Measurements from ENCODE around the gene DACH1.

DNA sequence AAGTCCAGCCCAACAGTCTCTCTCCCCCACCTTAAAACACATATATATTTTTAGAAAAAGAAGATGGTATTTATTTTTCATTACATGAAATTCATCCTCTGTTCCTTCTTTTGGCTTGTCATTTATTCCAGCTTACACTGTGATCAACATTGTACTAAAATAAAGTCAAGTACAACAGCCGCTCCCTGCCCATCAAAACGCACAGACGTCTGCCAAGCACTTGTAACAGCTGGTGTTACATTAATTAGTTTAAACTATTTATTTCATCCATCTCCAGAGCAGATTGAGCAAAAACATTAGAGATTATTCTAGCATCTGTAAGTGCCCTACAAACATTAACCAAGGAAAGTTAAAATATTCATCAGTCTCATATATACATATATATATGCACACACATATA lies 350.5 kb downstream of the DACH1 start:
- TF ChIP-seq CTCF (IDR thresholded peaks at IDR 0.05 in 2 of 3, conservative IDR thresholded peaks at IDR 0.05 in 1 of 3; ENCODE audit: borderline replicate concordance in 1 of 3, insufficient read depth in 1 of 3, low read depth in 2 of 3, low read length in 2 of 3) (no peak), ZFX (IDR thresholded peaks at IDR 0.05) (no peak), EZH2 (IDR thresholded peaks at IDR 0.05) (no peak), RAD21 (IDR thresholded peaks at IDR 0.05; ENCODE audit: low read depth) (no peak), YY1 (IDR thresholded peaks at IDR 0.05; ENCODE audit: extremely low read depth, insufficient replicate concordance, low read depth, low read length) (no peak), MAX (IDR thresholded peaks at IDR 0.05) (no peak), FOSL1 (IDR thresholded peaks at IDR 0.05; ENCODE audit: low read depth) (no peak), JUND (IDR thresholded peaks at IDR 0.05) (no peak), POLR2A (IDR thresholded peaks at IDR 0.05; ENCODE audit: borderline replicate concordance, extremely low read depth, insufficient read depth, insufficient read length) (no peak), ZBTB33 (IDR thresholded peaks at IDR 0.05; ENCODE audit: extremely low read depth, insufficient replicate concordance, low read length) (no peak), POLR2AphosphoS5 (IDR thresholded peaks at IDR 0.05; ENCODE audit: low read depth, low read length) (no peak), TCF7L2 (IDR thresholded peaks at IDR 0.05; ENCODE audit: borderline replicate concordance, extremely low read depth, insufficient read depth, insufficient read length) (no peak), ZNF274 (IDR thresholded peaks at IDR 0.05; ENCODE audit: low read depth, low read length) (no peak), ELF1 (IDR thresholded peaks at IDR 0.05; ENCODE audit: borderline replicate concordance, low read depth) (no peak)

Data from HCT116 (cell line).